GM19463 (cell line): ENCODE results near the gene DSCAML1.

Experiments
- ATAC-seq: cut with Tn5 transposase; IDR thresholded peaks from one replicate; pipeline ENCODE4 v1.9.1; 2021; ENCODE audit warnings: mild to moderate bottlenecking, moderate library complexity; ENCODE audit not compliant: unreplicated experiment

The DSCAML1 gene

DNA sequence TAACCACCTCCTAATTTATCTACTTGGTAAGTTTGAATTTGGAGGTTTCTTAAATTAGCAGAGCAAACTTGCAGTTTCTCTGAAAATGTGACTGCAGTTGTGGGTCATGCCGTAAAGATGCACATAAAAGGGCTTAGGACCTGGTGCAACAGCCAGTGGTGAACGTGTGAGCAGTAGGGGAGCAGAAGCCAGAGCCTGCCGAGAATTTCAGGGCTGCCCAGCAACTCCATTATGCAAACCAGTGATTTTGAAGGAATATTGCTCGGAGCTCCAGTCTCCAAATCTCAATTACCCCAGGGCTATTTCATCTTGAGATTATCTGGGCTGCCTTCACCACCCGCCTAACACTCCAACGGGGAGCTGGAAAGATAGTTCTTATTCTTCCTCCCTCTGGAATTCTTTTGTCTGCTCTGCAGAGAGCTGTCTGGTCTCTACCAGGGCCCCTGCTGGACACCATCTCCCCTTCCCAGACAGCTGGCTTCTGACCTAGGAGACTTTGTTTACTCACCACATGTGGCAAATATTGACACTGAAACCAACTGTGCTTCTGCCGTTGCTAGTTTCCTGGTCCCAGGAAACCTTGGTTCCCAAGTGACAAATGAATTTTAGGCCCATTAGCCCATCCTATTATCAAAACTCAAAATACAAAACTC, 93.9 kb downstream of the DSCAML1 start:
- ATAC-seq: no peak

DNA sequence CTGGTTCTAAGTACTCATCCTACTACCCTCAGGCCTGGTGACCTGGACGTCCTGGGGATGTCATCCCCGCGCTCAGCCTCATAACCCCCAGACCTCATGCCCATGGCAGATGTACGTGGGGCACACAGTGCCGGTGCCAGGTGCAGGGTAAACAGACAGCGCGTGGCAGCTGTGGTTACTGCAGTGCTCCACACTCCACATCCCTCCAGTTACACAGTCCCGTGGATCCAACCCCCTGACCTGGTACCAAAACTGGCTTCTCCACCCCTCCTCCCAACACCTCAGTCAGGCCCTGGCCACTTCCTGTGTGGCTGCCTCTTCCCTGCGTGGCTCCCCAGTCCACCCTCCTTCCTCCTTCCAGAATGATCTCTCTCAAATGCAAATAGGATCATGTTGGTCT, 95.2 kb downstream of the DSCAML1 start:
- ATAC-seq: no peak

DNA sequence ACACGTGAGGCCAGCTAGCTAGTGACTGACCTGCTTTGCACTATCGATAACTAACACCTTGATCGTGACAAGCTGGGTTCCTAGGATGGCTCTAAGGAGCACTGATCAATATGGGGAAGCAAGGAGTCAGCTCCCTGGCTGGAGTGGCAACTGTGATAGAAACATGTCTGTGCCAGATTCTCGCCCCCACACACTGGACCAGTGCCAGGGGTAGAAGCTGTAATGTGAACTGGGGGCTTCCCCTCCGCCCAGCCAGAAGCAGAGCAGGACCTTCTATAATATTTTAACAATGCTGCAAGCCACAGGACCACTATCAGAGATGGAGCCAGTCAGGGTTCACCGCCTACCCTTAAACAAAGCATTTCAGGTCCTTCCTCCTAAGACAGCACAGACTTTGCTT, 96.5 kb downstream of the DSCAML1 start:
- ATAC-seq: no peak

DNA sequence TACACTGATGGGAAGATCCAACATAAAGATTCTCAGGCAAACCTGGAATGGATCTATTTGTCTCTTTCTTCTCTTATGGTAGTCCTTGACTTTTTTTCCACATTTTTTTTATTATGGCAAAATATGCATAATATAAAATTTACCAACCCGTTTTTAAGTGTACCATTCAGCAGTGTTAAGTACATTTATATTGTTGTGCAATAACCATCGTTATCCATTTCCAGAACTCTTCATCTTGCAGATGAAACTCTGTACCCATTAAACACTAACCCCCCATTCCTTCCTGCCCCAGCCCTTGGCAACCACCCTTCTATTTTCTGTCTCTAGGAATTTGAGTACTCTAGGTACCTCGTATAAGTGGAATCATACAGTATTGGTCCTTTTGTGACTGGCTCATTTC, 99.7 kb downstream of the DSCAML1 start:
- no peak for ATAC-seq

DNA sequence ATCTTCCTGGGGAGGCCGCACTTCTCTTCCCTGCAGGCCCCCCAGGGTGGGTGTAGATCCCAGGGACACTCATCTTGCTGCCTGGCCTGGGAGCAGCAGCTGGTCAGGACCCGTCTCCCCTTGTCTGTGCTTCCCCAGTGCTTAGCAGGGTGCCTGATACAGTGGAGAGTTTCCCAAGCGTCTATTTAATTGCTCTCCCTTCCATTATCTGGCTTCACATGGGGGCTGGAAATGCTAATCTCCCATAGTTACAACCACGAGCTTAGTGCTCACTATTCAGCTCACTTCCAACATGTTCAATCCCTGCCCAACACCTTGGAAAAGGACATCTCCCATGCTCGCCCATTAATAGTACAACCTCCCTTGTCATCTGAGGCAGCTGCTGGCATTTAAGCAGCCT, 100.5 kb downstream of the DSCAML1 start:
- ATAC-seq: no peak

DNA sequence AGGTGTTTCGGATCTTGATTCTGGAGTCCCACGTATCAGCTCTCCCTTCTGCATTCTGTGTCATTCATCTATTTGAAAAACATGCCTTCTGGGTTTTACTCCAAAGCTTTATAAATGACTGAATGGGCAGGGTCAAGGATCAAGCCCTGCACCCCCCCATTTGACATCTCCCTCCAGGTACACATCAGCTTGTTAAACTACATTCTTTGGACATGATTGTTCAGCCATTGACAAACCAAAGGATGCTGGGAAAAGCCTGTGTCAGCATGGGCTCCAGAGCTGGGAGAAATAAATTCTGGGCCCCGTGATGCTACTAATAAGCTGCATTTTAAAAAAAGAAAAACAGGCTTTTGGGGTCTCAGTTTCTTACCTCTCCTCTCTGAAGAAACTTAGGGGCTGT, 103.7 kb downstream of the DSCAML1 start:
- no peak for ATAC-seq

DNA sequence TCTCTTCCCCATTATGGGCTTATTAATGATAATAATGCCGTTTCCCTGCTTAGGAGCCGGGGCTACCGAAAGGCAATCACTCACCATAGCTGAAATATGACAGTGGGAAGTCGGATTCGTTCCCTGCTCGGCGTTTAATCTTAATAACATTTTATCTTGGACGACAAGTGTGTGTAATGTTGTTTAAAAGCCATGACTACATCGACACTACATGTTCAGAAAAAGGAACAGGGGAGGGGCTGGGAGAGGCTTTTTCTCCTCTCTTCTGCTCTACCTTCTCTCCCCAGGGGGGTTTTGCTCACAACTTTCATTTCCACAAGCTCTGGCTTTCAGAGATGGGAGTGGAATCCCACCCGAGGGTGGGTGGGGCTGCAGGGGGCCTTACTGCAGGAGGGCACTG, 105.5 kb downstream of the DSCAML1 start:
- no peak for ATAC-seq

DNA sequence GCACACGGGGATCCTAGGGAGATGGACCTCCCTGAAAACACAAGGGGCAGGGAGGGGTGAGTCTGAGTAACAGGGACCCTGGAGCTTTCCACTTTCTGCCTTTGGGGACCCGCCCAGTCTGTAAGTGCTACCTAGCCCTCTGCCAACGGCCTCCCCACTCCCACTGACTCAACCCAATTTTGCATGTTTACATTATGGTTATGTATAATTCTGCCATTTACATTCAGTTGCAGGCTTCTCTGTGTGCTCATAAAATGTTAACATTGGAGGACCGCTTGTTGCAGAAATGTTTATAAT, 105.8 kb downstream of the DSCAML1 start:
- no peak for ATAC-seq

DNA sequence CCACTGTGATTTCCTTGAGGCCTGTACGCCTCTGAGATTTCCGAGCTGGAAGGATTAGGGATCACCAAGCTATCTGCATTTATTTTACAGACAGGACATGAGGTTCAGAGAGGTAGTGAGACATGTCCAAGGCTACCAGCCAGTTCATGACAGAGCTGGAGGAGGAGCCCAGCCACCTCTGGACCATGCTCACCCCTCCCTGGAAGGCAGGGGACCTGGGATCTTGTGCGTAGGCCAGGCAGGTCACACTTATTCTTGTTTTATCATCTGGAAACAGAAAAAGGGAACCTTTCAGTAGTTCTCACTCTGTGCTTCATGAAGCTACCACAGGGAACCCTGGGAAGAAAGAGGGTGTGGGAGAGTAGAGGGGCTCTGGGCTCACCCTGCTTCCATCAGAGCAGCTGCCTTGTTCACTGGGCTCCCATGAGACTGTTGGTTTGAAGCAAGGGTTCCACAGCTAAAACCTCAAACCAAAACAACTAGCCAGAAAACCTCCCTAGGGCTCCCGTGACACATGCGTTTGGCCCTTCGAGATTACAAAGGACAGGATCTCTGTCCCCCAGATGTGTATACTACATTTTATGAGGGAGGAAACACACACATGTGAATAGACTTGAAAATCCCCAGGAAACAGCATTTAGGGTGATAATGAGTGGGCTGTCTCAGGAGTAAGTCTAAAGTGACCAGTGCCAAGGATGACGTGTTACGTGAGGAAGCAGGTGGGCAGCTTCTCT, 106.4 kb downstream of the DSCAML1 start:
- ATAC-seq: no peak

DNA sequence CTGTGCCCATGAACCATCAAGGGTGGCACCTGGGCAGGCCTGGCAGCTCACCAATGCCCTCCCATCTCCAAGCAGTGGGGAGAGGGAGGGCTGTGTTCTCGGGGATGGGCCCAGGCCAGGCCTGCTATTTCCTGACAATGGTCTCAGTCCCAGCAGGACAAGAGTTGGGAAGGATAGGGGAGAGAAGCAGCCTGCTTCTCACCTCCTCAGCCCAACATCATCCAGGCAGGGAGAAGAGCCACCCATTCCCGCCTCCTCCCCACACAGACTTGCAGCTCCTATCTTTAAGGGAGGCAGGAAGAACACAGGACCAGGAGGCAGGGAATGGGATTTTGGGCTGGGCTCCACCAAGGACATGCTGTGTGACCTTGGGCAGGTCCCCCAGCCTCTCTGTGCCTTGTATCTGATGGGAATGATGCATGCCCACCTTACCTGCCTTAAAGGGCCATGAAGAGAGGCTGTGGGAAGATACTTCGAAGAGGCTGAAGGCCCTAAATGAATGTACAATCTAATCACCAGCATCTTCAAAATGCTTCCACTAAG, 108.7 kb downstream of the DSCAML1 start:
- no peak for ATAC-seq

DNA sequence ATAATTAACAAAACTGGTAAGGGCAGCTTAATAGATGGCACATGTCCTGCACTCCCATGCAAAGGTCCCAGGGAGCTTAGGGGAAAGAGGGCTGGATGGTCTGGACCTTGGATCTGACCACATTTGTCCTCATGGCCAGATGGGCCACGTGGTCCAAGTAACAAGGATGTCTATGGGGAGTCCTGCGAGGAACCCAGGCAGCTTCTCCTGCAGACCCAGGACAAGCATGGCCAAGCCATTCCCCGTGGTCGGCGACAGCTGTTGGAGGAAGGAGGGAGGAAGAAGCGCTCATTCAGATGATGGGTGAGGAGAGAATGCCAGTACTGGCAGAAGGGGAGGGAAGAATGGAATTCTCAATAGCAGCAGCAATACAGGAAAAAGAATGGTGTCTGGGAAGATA, 109.2 kb downstream of the DSCAML1 start:
- no peak for ATAC-seq

DNA sequence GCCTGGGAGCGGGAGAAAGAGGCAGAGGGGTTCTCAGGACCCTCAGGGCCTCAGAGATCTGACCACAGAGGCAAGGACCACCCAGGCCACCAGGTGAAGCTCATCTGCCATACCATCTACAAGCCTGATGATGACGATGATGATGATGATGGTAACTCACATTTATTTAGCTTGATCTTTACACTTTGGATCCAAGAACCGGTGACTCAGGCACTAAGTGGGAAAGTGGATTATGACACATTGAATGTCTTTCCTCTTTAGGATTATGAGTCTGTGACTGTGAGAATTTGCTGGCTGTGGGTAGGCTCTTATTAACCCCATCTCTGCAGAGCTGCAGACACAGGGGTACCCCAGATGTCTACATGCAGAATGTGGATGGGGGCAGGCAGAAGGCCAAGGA, 110.3 kb downstream of the DSCAML1 start:
- no peak for ATAC-seq

DNA sequence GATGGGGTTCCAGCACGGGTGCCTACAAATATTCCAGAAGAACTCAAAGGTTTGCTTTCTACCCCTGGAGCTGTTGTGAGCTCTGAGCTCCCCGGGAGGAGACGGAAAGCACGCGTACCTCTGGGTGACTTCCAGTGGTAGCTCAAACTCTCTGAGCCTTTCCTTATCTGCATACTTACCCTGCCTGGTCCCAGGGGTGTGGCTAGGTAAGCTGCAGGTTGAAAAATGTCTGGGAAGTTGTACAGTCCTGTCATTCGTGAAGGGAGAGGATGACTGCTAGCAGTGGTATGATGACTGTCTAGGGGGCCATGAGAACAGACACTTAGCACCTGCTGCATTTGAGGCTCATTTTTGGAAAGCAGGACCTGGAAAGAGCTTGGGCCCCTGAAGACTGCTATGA, 111.5 kb downstream of the DSCAML1 start:
- ATAC-seq: no peak

DNA sequence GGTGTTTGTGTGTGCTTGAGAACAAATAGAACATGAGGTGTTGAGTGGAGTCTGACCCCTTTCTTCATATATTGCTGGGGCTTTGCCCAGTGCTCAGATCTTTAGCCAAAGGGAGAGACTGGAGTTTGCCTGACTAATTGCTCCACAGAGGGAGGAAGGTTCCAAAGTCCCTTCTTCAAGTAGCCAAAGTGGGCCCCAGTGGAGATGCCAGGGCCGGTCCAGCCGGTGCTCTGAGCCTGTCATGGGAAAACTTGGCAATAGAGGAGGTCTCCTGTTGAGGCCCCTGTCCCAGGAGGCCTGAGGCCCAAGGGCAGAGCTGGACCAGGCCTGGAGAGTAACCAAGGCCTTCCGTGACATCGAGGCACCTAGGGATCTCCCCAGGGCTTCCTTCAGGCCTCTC, 112.3 kb downstream of the DSCAML1 start:
- ATAC-seq: no peak

DNA sequence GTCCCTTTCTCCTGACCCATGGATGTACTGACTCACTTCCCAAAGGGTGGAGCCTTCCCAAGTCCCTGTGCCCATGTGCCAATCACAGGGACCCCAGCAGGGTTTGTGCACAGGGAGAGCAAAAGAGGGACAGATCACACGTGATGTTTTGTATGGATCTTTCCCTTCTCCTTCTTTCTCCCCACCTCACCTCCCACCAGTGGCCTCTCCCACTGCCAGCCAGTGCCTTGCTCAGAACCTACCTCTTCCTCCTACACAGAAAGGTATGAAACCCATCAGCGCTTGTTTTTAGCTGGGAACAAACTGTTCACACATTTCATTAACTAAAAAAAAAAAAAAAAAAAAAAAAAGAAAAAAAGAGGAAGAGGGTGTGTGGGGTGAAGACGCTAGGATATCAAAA, 112.9 kb downstream of the DSCAML1 start:
- ATAC-seq: no peak

DNA sequence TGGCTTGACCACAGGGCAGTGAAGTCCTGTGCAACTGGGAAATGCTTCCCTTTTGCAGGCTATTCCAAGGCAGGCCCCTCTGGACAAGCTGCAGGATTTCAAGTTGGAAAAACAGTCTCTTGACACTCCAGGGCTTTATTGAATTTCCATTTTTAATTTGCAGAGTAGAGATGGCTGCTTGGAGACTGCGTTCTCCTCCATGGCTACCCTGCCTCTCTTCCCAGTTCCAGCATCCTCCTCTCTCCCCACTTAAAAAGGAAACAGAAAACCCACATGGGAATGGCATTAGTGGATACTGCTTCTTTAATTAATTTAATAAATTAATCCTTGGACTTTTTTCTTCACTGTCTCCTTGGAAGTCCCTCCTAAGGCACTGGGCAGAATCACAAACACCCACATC, 115.6 kb downstream of the DSCAML1 start:
- ATAC-seq: no peak

DNA sequence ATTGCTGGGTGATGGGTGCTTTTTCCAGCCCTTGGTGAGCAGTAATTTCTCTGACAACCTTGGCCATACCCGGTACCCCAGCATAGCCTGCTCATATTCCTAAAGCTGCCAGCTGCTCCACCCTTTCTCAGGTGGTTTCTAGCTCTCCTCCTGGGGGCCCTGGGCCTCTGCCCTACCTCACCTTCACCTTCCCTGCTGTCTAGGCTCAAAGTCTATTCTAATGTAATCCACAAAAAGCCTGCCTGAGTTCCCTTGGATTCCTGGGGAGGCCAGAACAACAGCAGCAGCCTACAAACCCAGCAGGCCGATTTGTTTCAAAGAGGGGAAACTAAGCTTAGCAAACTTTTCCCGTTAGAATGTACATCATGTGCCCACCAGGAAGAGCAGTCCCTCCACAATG, 117.6 kb downstream of the DSCAML1 start:
- ATAC-seq: no peak

DNA sequence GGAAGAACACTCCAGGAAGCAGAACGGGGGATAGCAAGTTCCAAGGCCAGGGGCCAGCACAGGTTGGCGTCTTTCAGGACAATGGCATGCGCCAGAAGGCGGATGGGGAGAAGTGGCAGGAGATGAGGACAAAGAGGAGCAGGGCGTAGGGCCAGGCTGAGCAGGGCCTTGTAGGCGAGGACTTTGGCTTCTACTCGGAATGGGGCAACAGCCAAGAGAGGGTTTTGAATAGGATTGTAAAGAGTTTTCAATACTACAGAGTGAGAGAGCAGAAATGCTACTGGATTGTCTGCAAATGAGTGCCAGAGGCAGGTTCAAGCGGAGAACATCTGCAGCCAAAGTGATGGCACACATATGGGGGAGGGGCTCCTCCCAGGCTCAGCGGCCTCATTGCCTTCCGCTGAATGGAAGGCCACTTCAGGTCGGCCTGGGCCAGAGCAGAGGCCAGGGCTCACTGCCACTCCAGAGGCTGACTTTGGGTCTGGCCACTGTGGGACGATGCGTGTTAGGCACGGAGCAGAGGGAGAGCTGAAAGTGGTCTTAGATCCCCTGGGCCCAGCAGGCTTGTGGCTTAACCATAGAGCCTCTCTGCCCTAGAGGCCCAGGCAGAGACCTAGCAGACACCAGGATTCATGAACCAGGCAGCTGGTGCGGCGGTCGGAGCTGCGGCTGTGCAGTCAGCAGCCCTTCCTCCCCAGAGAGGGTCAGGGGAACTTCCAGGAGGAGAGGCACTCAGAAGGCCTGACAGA, 118.2 kb downstream of the DSCAML1 start:
- ATAC-seq: no peak

DNA sequence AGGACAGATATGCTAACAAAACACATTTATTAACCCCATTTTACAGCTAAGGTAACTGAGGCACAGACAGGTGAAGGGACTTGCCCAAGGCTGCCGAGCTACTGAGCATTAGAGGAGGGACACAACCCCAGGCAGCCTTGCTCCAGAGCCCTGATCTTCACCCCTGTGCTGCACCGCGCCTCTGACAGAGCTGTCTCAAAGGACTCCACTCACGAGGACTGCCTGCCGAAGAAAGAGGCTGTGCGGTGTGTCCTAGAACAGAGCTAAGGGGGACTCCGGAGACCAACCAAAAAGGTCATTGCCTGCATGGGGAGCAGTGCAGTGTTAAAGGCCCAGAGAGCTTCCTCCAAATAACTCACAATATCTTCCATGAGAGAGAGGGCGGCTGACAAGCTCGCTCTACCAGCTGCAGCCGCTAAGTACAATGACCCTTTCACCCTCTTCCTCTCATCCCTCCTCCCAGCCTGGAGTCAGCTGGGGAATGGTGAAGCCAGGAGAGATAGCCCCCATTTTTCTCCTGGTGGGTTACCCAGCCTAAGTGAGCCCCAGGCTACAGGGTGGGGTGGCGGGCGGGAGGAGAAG, 119.2 kb downstream of the DSCAML1 start:
- no peak for ATAC-seq

DNA sequence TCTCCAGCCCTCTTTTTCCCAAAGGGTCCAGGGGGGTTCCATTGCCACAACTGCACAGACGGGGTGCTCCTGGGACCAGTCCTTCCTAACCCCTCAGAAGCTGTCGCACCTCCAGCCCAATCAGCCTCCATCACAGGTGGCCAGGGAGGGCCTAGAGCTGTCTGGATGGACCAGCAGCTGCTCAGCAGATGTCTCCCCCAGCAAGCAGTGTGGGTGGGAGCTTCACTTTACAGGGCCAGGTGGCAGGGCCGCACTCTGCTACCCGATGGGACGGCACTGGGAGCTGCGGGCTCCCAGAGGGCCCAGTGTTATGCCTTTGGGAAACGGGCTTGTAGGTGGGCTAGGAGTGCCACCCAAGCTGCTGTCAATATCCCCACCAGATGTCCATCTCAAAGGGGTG, 120.5 kb downstream of the DSCAML1 start:
- ATAC-seq: no peak

DNA sequence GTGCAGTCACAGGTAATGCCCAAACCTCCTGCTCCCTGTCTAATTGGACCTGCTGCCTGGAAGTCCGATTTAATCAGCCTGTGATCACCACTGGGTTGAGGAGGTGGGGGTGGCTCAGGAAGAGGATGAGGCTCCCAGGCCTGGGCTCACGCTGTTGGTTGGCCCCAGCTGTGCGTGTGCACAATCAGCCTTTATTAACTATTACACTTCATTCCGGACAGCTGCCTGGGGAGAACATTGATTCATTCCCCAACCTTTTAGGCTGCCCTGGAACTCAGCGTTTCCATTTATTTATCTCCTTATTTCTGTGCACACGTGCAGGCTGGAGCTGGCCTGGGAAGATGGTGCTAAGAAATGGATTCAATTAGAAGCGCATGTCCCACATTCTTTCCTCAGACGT, 123.4 kb downstream of the DSCAML1 start:
- no peak for ATAC-seq

DNA sequence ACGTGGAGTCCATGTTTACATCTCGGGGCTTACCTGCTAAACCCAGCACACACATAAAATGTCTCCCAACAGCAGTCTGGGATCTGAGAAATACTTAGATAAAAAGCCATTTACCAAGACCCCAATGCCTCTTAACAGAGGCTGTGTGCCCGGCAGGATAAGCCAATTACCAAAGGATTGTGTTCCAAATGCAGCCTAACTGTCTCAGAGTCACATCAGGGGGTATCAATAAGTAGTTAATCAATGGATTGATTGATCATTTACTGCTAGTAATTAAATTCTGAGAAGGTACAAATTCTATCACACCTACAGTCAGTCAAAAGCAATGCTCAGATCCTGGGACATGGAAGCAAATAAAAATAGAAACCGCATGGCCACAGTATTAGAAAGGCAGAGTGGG, 125.6 kb downstream of the DSCAML1 start:
- ATAC-seq: no peak
